SKM-1 treated with dmso at 0.1 percent for 144 hours (cell line): Measurements from ENCODE around the gene RNF6.
A peak's percentile ranks its signal among the peaks of the same experiment; 100 is the strongest.

ENCODE experiments used
- DNase-seq: peaks from one replicate; lab custom pipeline; 2025; ENCODE audit not compliant: unreplicated experiment; lab: John Stamatoyannopoulos, UW

RNF6 gene

GRCh38 chr13:26227166-26227971 lies 5.3 kb upstream of the RNF6 start:
- no peak for DNase-seq

DNA sequence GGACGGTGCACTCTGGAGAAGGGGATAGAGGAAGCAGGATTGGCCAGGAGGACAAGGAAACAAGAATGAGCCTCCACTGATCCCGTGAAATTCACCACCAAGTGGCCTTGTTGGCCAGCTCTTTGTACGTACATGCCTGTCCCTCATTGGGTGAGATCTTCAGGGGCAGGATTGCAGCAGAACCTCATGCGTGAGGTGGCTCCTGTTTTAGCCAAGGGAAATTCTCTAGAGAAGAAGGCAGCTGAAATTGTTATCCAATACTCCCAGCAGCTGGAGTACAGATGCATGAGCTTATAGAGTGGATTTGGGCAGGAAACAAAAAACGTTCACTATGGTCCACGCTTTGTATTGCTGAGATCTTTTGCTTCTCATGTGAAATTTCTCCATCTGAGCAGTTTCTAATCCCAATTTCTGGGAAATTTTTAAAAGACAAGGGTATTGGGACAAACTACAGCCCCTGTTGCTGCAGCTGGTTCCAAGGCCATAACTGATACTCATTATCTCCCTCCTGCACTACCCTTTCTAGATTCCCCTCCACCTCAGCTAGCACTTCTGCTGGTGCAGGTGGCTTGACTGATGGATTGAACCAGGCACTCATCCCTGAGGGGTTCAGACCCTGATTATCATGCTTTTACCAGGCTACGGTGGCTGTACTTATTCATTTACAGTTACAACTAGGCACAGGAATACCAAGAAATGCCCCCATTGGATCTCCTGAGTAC lies 3.9 kb upstream of the RNF6 start:
- DNase-seq = no peak

- peak; percentile 71 for DNase-seq
Observed at GRCh38 chr13:26222520-26223046, 469 bp upstream of the RNF6 start.

DNA sequence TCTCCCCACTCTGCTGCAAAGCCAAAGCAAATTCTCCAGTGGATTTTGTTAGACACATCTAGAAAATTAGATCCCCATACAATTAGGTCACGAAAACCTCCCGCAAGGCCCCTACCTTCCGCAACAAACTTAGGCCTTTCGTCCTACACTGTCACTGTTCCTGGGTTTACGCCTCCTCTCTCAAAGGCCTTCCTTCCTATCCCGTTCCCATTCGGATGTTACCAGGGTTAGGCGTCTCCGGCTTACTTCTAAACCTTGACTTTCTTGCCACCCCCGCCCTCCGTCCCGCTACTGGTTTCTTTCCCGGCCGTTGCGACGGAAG lies 754 bp downstream of the RNF6 start:
- peak; percentile 34 for DNase-seq

GRCh38 chr13:26220575-26220974 lies 1.5 kb downstream of the RNF6 start:
- DNase-seq = no peak

DNA sequence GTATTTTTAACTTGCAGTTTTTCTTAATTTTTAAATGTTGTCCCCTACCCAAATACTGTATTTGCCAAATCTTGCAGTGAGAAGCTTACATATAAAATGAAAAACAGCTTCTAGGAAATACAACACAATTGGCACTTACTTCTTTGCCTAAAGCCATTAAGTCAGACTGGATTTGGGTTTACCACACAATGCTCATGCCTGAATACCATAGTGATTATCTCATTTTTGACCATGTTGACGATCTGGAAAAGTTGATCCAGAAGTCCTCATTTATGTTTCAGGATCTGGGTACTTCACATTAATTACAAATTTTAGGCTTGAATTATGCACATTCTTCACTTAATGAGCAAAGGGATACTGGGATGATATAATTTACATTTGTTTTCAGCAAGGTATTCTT lies 2.4 kb downstream of the RNF6 start:
- no peak for DNase-seq

DNA sequence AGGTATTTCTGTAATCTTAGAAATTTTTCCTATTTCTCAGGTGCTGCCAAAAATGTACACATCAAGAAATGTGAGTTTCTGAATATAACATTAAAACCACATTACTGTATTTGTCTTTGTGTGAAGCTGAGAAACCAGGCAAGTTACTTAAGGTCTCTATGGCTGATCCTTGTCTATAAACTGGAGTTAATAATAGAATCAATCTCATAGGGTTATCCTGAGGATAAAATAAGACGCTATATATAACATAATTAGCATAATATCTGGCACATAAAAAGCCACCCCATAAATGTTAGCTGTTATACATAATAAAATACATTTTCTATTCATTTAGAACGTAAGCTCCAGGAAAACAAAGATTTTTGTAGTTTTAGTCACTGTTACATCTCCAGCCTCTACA lies 6.1 kb downstream of the RNF6 start:
- DNase-seq = no peak

GRCh38 chr13:26213982-26214381 lies 8.1 kb downstream of the RNF6 start:
- DNase-seq = no peak

GRCh38 chr13:26213345-26213744 lies 8.8 kb downstream of the RNF6 start:
- DNase-seq = no peak

DNA sequence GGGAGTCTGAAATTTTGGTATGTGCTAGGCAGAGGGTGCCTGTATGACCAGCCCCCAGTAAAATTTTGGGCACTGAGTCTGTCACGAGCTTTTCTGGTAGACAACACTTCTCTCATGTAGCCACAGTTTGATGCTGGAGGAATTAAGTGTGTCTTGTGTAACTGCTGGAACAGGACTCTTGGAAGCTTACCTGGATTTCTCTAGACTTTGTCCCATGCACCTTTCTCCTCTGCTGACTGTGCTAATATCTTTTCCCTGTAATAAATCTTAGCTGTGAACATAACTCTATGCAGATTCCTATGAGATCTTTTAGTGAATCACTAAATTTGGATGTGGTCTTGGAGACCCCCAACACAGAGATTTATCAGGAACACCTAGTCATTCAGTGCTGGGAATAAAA lies 13.8 kb downstream of the RNF6 start:
- DNase-seq = no peak

DNA sequence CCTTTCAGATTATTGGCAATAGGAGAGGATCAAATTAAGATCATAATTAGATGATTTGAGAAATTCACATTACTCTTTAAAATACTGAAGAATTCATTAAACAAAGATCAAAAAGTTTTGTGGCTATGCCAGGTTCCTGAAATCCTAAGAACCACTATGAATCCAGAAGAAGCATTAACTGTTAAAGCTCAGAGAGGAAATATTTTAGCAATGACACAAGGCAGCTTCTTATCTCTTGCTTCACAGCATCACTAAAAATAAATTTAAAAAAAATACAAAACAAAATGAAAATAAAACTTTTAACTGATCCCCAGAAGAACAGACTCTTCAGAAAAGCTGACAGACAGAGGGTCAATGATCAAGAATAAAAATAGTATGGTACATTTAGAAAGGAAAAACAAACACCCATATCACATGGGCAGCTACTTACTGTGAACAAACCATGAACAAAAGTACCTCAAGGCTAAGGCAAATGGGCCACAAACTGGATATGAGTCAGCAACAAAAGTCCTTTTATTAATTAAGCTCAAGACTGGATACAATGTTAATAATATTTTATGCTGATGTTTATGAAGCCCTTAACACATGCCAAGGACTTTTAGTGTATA lies 19.6 kb downstream of the RNF6 start:
- no peak for DNase-seq

DNA sequence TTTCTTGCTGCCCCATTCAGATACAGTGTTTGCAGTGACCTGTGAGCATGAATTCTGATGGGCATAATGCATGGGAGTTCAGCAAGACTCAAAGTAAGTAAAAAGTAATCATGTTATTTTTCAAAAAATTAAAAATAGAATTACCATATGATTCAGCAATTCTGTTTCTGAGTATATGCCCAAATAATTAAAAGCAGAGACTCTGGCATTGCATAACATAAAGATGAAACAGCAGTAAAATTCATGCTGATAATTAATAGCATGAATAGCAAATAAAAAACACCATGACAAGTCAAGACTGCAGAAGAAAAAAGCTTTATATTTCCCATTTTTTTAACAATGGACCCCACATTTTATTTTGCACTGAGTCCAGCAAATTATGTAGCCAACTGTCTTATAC lies 21.3 kb downstream of the RNF6 start:
- DNase-seq = no peak

- no peak for DNase-seq
Observed at GRCh38 chr13:26198116-26198515, 24.0 kb downstream of the RNF6 start.

DNA sequence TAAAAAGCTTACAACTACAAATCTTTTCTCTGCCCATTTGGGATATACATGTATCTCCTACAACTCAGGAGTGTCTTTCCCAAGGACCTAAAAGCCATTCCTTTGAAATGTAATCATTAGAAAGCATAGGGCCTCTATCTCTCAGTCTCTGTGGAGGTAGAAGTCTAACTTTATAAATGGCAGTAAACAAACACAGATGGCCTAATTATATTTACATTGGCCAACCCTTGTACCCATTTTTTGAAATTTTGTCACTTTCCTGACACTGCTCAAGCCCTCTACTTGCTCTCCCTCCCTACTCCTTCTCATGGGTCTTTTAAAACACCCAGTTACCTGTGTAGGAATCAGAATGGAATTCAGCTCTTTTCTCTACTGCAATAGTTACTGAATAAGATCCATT lies 24.8 kb downstream of the RNF6 start:
- no peak for DNase-seq

- DNase-seq = no peak
Observed at GRCh38 chr13:26186995-26187394, 35.1 kb downstream of the RNF6 start.

DNA sequence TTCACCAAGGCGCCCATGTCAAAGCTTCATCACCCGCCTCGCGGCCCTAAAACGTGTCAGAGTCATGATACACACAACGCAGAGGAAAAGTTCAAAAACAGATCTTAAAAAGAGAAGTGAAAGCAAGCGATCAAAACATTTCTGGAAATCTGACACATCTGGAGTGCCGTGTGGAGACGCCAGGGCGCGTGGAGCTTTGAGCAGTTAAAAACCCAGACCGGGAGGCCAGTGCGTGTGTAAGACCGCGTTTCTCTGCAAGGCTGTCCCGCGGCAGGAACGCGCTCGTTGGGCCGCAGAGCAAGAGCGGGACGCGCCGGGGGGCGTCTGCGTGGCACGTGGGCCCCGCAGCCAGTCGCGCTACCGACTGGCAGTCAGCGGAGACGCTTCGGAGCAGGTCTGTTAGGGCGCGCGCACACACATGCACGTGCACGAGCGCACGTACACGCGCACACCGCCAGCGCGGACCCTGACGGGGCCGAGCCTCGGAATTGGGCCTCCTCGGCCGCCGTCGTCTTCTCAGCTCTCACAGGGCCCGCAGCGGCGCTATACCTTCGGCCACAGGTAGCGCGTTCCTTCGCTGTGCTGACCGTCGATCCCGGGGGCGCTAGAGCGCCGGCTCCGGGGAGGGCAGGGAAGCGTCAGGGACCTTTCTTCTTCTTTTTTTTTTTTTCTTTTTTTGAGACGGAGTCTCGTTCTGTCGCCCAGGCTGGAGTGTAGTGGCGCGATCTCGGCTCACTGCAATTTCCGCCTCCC lies 35.8 kb downstream of the RNF6 start:
- peak; percentile 93 for DNase-seq

- DNase-seq = no peak
Observed at GRCh38 chr13:26185720-26186117, 36.4 kb downstream of the RNF6 start.

DNA sequence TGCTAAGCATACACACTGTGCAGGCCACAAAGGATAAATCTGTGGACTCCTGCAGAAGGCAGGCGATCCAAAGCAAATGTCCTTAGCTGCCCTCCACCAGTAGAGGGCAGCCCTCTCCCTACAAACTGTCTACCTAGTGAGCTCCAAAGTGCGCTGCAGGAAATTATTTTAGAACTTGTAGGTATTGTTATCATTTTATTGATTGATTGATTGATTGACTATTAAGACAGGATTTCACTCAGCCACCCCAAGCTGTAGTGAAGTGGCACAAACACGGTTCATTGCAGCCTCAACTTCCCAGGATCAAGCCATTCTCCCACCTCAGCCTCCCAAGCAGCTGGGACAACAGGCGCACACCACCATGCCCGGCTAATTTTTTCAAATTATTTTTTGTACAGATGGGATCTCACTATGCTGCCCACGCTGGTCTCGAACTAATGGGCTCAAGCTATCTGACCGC lies 37.3 kb downstream of the RNF6 start:
- peak; percentile 72 for DNase-seq

- DNase-seq = no peak
Observed at GRCh38 chr13:26183416-26183815, 38.7 kb downstream of the RNF6 start.

DNA sequence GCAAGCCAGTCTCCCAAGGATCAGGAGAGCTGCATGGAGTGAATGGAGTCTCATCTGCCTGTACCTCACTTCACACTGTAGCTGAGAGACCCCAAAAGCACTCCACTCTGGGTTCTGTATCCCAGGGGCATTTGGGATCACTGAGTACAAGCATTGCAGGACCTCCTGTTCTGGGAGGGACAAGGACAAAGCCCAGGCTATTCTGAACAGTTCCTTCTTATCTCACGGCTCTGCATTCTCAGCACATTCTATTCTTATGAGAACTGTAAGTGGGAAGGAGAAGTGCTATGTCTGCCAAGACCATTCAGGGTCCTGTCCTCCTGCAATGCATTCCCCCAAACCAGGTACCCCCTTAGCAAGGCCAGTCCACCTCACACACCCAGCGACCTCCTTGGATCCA lies 42.8 kb downstream of the RNF6 start:
- no peak for DNase-seq

- DNase-seq = no peak
Observed at GRCh38 chr13:26168835-26169234, 53.3 kb downstream of the RNF6 start.
